DMS 273 treated with DMSO at 0.1 percent for 48 hours (cell line): ENCODE data around the gene RBM18.

Experiments
- DNase-seq: peaks from one replicate; lab custom pipeline; 2025; lab: John Stamatoyannopoulos, UW

The RBM18 gene

GRCh38 chr9:122258886-122259415, 5.7 kb downstream of the RBM18 start:
- DNase-seq, result no peak

- DNase-seq, result no peak
These were observed 8.4 kb downstream of the RBM18 start for GRCh38 chr9:122256206-122256605.

DNA sequence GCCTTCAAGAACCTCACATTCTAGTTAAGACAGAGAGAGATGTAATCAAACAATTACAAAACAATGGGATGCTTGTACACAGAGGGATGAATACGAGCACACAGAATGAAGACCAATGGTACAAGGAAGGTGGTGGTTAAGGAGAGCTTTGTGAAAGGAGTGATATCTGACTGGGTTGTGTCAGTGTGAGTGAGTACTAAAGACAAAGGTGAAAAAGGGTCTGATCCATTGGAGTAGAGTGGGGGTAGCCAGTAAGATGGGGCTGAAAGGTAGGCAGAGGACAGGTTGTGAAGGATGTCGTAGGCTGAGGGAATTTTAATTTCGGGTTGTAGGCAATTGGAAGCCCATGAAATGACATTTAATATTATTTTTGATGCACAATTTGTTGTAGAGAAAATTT, 9.9 kb downstream of the RBM18 start:
- DNase-seq, result no peak

GRCh38 chr9:122252796-122253195, 11.8 kb downstream of the RBM18 start:
- DNase-seq, result no peak

- no peak for DNase-seq
These were observed 13.3 kb downstream of the RBM18 start for GRCh38 chr9:122251351-122251750.

DNA sequence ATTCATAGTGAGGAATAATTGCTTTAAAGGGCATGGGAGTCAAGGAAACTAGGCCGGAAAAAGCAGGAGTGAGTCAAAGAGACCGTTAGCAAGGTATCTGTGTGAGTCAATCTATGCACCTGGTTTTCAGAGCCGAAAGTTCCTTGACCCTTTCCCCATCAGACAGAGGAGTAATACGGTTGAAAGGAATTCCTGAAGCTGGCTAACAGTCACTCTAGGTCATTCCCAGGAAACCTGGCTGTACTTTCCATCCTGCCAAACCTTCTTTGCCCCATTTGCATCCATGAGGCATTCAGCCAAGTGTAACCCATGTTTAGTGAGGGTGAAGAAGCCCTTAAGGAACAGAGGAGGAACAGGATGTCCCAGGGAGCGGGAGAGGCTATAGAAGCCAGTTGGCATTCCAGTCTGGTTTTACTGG, 16.2 kb downstream of the RBM18 start:
- DNase-seq, result no peak

DNA sequence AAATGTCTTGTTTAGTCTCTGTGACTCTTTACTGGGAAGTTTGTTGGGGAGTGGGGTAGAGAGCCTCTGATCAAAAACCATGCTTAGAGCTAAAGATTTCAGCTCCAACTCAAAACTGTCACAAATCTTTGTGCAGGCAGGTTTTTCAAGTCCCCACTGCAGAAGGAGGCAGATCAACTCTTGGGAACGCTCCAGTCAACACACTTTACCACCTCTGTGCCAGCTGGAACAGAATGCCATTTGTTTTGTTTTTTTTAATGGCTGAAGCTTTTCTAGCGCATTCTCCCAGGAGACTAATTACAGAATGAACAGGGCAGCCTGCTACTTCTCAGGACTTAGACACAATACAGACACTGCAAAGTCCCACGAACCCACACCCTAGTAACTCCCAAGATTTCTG, 18.0 kb downstream of the RBM18 start:
- no peak for DNase-seq

DNA sequence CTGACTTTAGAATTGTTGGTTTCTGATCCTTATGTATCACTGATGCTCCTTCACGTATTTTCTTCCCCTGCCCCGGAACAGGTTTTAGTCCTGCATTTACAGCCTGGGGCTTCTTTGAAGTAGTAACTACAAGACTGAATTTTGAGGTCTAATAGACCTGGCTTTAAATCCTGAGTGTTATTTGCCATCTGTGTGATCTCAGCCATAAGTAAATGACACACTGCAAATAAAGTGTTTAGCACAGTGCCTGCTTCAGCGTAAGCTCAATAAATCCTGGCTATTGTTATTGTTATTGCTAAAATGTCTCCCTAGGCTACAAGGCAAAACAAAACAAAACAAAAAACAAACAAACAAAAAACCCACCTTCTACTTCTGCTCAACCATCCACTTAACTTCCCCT, 20.3 kb downstream of the RBM18 start:
- no peak for DNase-seq

DNA sequence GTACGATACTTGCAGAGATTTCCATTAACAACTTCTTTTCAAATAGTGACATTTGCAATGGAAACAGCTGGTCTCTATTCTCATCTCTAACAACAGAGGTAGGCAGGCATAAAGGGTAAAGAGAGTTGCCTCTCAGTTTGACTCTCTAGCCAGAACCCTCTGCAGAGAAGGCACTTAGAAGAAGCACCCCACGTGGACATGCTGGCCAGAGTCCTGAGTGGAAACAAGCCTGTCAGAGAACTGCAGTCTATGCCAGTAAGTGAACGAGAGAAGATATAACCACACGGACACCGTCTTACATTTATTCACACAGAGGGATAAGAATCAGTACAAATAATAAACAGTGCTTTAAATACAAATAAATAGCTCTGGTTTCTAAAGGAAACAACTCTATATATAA, 24.9 kb downstream of the RBM18 start:
- no peak for DNase-seq

DNA sequence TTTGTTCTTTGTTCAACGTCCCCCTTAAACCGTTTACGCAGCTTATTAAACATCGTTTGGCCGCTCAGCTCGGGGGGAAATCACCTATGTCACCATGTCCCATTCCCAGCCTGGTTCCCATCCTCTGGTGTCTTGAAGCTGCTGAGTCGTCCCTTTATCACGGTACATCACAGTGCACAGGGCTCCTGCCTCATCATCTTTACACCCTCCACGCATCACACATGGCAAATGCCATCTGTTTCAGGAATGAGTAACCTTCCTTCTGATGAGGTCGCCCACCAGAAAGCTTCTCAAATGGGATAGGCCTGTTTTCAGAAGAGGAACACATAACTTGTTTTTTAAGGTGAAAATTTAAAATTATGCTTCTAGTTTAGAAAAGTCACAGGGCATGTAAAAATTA, 28.0 kb downstream of the RBM18 start:
- no peak for DNase-seq

DNA sequence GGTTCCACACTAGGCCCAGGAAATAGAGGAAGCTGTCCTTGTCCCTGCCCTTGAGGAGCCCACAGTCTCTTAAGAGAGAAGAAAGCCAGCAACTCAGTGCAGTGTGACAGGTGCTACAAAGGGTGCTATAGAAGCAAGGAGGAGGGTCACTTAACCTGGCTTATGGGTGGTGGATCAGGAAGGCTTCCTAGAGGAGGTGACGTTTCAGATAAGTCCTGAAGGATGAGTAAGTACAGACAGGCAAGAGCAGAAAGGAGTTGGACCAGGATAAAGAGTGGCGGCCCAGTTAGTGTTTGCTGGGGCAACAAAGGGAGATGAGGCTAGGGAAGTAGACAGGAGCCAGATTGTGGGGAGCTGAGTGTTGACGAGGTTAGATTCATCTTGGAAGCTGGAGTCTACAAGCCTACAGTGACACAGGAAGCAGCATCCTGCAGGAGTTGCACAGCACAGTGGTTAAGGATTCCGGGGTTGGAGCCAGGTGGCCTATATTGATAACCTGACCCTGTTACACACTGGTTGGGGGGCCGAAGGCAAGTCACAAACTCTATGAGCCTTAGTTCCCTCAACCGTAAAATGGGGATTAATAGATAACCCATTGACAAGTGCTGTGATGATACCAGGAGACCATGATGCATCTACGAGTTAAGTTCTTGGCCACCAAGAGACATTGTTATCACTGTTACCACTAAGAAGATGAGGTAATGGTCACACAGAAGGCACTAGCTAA, 30.5 kb downstream of the RBM18 start:
- DNase-seq, result no peak

- no peak for DNase-seq
These were observed 31.8 kb downstream of the RBM18 start for GRCh38 chr9:122232796-122233306.

DNA sequence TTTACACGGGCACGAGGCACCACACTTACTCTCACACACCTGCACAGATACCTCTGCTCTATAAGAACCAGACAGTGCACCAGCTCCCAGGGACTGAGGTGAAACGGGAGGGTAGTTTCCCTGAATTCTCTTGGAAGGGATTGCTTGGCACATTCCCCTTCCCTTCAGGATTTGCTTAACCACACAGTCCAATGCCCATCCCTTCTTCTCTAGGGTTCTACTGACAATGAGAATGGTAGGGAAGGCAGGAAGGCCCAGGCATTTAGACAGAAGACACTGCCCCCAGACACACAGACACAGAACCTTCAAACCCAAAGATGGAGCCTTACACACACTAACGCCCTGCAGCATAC, 35.2 kb downstream of the RBM18 start:
- no peak for DNase-seq

DNA sequence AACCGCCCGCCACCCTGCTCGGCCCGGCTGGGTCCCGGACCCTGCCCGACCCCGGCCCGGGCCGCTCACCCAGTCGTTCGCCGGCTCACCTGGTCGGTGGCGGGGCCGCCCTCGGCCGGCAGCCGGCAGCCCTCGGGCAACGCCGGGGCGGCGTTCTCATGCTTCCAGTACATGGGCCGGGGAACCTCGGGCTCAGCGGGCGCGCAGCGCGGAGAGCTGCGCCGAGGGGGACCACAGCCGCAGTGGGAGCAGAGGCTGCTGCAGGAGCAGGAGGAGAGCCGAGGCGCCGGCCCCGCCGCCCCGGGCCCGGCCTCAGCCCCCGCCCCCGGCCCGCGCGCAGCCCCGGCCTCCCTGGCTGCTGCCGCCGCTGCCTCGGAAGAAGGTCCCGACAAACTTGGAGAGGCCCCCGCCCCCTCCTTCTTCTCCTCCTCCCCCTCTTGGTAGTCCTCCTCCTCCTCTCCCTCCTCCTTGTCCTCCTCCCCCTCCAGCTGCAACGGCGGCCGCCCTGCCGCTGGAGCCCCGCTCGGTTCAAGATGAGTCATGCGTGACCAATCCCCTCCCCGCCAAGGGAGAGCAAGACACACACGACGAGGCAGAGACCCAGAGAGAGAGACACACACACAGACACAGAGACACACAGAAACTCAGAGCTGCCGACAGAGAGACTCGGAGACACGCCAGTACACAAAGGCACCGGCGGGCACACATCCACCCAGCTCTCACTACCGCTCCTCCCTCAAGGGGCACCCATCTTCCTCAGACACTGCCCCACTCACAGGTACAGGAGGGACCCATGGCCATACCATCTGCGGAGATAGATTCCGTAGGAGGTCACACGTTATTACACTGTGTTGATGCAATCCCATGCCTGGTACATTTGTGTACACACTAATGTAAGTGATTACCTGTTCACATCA, 35.8 kb downstream of the RBM18 start, which contains the start of gene LHX6:
LHX6 (minus strand) TSS at position 390 of the 917 bp plus-strand sequence; CDS start at position 173, 217 bp downstream.
- no peak for DNase-seq

- no peak for DNase-seq
These were observed 36.5 kb downstream of the RBM18 start for GRCh38 chr9:122228191-122228567.

DNA sequence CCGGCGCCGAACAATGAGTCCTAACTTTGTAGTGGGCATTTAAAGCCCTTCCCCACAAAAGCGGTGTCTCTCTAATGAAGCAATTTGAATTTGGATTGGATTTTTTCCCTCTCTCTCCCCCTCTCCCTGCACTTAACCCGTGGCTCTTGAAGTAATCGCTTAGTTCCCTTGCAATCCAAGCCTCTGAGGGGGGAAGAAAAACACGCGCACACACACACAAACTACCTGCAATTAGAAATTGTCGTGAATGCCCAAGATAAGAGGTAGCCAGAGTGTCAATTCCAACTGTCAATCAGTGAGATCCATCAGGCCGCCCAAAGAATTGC, 37.1 kb downstream of the RBM18 start:
- no peak for DNase-seq

DNA sequence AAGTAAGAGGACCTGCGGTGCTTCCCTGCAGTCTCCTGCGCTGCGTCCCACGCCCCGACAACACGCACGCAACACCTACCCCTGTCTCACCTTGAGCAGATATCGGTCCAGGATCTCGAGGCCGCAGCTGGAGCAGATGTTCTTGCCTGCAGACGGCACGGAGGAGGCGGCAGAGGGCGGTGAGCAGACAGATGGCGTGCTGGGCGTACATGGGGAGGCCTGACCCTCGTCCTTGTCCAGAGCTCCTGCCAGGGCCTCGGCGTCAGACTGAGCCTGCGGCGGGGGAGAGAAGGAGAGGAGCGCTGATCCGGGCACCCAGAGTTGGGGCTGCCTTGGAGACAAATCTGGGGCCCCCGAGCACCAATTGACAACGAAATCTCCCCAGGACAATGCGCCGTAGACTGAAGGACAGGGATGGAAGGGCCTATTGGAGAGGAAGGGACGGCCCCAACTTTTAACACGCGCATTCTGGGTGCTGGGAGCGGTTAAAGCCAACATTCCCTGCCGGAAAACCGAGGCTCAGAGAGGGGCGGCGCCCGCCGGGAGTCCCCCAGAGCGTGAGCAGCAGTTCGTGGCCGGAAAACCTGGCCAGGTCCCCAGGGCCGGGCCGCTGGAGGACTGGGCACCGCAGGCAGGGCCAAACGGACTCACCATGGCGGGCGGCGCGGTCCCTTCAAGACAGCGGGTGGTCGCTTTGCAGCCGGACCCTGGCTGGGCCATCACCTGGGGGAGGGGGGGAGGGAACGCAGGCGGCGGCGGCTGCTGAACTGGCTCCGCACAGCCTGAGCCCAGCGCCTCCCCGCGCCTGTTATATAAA, 37.7 kb downstream of the RBM18 start:
- no peak for DNase-seq

- DNase-seq, result no peak
These were observed 38.4 kb downstream of the RBM18 start for GRCh38 chr9:122226142-122226757.

DNA sequence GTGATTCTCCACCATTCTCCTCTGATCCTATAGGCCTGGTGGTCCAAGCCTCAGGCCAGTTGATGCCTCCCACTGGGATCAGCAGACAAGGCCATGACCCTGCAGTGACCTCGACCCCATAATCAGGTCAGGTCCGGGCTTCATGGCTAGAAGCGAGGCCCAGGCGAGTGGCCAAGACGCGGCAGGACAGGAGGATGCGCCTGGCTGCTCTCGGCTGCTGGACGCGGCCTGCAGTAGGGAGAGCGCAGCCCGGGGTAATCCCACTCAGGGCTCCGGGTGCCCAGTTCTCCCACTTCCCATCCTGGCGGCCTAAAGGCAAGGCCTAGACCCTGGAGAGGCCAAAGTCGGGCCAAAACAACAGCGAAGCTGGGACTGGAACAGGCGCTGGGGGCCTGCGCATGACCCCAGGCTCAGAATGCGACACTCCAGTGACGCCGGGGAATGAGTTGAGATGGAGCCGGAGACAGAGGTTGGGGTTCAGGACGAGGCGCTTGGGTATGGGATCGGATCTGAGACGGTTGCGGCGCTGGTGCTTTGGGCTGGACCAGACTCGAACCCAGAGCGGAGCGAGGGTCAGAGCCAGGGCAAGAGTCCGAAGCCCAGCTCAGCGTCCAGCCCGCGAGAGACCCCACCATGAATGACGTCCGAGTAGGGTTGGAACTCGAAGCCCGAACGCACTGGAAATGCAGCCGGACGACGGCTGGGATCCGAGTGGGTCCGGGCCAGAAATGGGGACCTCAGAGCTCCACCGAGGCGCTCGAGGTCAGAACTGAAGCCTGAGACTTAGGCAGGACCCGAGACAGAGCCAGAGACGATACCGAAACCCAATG, 39.1 kb downstream of the RBM18 start:
- DNase-seq, result no peak

GRCh38 chr9:122223435-122223834, 41.2 kb downstream of the RBM18 start:
- DNase-seq, result no peak

GRCh38 chr9:122222791-122223190, 41.8 kb downstream of the RBM18 start:
- DNase-seq, result no peak
